ENCODE data around the gene GART.

GRCh38 chr21:33552093-33552998 lies 10.4 kb upstream of the GART start:
- TF ChIP-seq ZFP36 (IDR thresholded peaks at IDR 0.05; ENCODE audit: borderline replicate concordance, partially characterized antibody) = no peak
- no peak for TF ChIP-seq CTCF (IDR thresholded peaks at IDR 0.05)
- TF ChIP-seq ESRRA (IDR thresholded peaks at IDR 0.05; ENCODE audit: borderline replicate concordance, low read length) = no peak
- no peak for TF ChIP-seq POLR2A (IDR thresholded peaks at IDR 0.05; ENCODE audit: low read length)
- TF ChIP-seq BHLHE40 (IDR thresholded peaks at IDR 0.05; ENCODE audit: low read depth, low read length) = no peak
- no peak for TF ChIP-seq CBX2 (IDR thresholded peaks at IDR 0.05; ENCODE audit: borderline replicate concordance, low read depth)
- no peak for TF ChIP-seq ZSCAN20 (CRISPR knock-in tag; IDR thresholded peaks at IDR 0.05)
- TF ChIP-seq ELK1 (IDR thresholded peaks at IDR 0.05; ENCODE audit: low read depth, low read length) = no peak
- no peak for TF ChIP-seq JUNB (IDR thresholded peaks at IDR 0.05)
- no peak for TF ChIP-seq FOSL2 (IDR thresholded peaks at IDR 0.05)
- TF ChIP-seq FOSL2 (CRISPR knock-in tag; IDR thresholded peaks at IDR 0.05) = no peak
- no peak for TF ChIP-seq RCOR1 (IDR thresholded peaks at IDR 0.05; ENCODE audit: low read depth, low read length)
- TF ChIP-seq CHD4 (IDR thresholded peaks at IDR 0.05; ENCODE audit: borderline replicate concordance) = no peak

All from A549 (cell line).